ENCODE data around the gene LRATD1. TPM values are rescaled to one million over a fixed set of nuclear protein-coding genes. Genes with fewer than 3 reads are reported as not detected.
A peak's percentile ranks its signal among the peaks of the same experiment; 100 is the strongest.
"Not testable (repeated sequence)": the region's sequence is repeated elsewhere in the genome, so short reads cannot be mapped to it uniquely, and the experiment has no call there.

Gene LRATD1
- polyA plus RNA-seq, 3 donors from 2014 or later: not detected

DNA sequence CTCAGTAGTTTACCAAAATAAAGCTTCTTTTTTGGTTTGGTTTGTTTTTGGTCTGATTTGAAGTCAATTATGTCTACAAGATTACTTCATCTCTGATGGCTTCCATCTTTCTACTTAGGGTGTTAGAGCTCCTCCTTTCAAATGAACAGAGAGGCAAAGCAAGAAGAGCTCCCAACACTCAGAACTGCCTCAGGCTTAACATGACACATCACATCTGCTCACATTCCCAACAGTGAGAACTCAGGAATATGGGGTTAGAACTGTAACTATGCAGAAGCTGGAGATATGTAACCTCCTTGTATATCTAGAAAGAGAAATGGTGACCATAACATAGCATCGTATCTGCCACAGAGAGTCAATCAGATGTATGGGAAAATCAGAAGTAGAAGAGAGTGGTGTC is 11.4 kb upstream of the LRATD1 start:
- no peaks in the 10 kb centered on the region for H3K36me3 Mint-ChIP-seq
- DNase-seq: no peak
- no peak overlapping the region for H3K4me3 Mint-ChIP-seq
- peaks cover 0 to 22% (median 9%) of the 10 kb centered on the region in 6 donors for H3K9me3 Mint-ChIP-seq
- H3K27me3 Mint-ChIP-seq (ENCODE audit: low read depth in 3 of 3): peaks cover 1 to 3% (median 2%) of the 10 kb centered on the region in 3 donors
- H3K27ac Mint-ChIP-seq: no peak overlapping the region
- no peaks in the 10 kb centered on the region for H3K4me1 Mint-ChIP-seq

GRCh38 chr2:14621906-14622549 is 10.5 kb upstream of the LRATD1 start:
- Mint-ChIP-seq H3K27me3 (ENCODE audit: low read depth in 3 of 3) (peaks cover 1 to 3% (median 2%) of the 10 kb centered on the region in 3 donors), H3K9me3 (peaks cover 0 to 22% (median 9%) of the 10 kb centered on the region in 6 donors), H3K4me1 (no peaks in the 10 kb centered on the region), H3K27ac (no peak overlapping the region), H3K4me3 (no peak overlapping the region), H3K36me3 (no peaks in the 10 kb centered on the region)
- DNase-seq: no peak

DNA sequence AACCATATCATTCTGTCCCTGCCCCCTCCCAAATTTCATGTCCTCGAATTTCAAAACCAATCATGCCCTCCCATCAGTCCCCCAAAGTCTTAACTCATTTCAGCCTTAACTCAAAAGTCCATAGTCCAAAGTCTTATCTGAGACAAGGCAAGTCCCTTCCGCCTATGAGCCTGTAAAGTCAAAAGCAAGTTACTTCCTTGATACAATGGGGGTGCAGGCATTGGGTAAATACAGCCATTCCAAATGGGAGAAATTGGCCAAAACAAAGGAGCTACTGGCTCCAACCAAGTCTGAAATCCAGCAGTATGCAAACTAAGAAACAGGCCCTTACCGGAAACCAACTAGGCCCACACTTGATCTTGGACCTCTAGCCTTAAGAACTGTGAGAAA is 10.0 kb upstream of the LRATD1 start:
- H3K9me3 Mint-ChIP-seq: peaks cover 0 to 22% (median 9%) of the 10 kb centered on the region in 6 donors
- not testable (repeated sequence) for H3K4me3 Mint-ChIP-seq; H3K36me3 Mint-ChIP-seq; DNase-seq; H3K27ac Mint-ChIP-seq; H3K27me3 Mint-ChIP-seq (ENCODE audit: low read depth in 3 of 3); H3K4me1 Mint-ChIP-seq

DNA sequence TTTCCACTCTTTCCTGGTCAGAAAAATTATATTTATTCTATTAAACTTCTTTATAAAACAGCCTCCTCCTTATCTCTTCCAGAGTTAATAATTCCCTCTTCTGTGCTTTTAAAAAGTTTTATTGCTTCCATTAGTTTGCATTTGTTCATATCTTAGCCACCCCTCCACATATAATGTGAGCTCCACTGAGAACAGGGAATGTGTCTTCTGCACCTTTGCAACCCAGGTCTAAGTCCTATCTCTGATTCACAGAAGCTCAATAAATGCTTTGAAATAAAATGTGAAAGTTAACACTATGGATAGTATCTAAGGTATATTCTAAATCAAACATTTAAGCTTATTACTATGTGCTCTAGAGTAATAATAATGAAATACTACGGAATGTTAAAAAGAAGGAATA is 9.3 kb upstream of the LRATD1 start:
- no peaks in the 10 kb centered on the region for H3K4me1 Mint-ChIP-seq
- no peak overlapping the region for H3K27ac Mint-ChIP-seq
- DNase-seq: no peak
- peaks cover 0 to 19% (median 7%) of the 10 kb centered on the region in 6 donors for H3K9me3 Mint-ChIP-seq
- H3K27me3 Mint-ChIP-seq (ENCODE audit: low read depth in 3 of 3): peaks cover 1 to 8% (median 2%) of the 10 kb centered on the region in 3 donors
- H3K36me3 Mint-ChIP-seq: no peaks in the 10 kb centered on the region
- H3K4me3 Mint-ChIP-seq: no peak overlapping the region

DNA sequence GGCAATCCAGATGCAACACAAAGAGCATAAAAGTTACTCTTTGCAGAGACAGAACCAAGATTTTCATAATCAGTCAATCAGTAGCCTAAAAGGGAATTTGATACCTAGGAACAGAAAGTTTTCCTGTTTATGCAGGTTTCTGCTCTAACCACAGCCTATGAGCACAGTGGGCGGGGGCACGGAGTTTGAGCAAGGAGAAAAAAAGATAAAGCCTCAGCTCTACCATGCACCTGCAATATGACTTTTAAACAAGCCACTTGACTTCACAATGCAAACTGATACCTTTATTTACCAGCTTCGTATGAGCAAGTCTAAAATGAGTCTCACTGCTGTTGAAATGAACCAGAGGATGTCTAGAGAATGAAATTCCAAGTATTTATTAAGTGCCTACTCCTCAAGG is 5.6 kb upstream of the LRATD1 start:
- H3K4me3 Mint-ChIP-seq: no peak overlapping the region
- no peak overlapping the region for H3K27ac Mint-ChIP-seq

DNA sequence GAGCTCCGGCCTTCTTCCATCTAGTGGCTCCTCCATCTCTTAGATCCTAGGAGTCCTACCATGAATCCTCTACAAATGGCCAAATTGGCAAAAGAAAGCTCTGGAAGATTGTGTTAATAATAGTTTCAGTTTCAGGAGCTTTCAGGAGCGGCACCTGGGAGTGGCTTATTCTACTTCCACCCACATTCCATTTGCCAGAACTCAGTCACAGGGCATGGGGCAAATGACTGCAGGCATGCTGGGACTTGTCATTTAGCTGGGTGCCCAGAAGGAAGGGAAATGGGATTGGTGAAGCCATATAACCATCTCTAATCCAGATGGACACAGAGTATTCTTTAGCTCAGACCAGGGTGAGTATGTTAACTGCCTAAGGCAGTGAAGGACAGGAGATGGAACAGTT is 3.6 kb upstream of the LRATD1 start:
- no peak overlapping the region for H3K27ac Mint-ChIP-seq
- peaks cover 9 to 16% (median 10%) of the 10 kb centered on the region in 3 donors for H3K27me3 Mint-ChIP-seq (ENCODE audit: low read depth in 3 of 3)

More for the DNA sequence above, 5.6 kb upstream of the LRATD1 start:
- H3K36me3 Mint-ChIP-seq: no peaks in the 10 kb centered on the region
- H3K9me3 Mint-ChIP-seq: peaks cover 0 to 12% (median 7%) of the 10 kb centered on the region in 6 donors
- peaks cover 8 to 10% (median 9%) of the 10 kb centered on the region in 3 donors for H3K27me3 Mint-ChIP-seq (ENCODE audit: low read depth in 3 of 3)
- no peaks in the 10 kb centered on the region for H3K4me1 Mint-ChIP-seq
- no peak for DNase-seq

GRCh38 chr2:14631406-14632040 is 994 bp upstream of the LRATD1 start:
- Mint-ChIP-seq H3K36me3 (peaks cover 0 to 7% (median 0%) of the 10 kb centered on the region in 3 donors), H3K4me1 (no peaks in the 10 kb centered on the region), H3K9me3 (peaks cover 3 to 19% (median 10%) of the 10 kb centered on the region in 6 donors), H3K4me3 (no peak overlapping the region), H3K27me3 (ENCODE audit: low read depth in 3 of 3) (peaks cover 14 to 21% (median 16%) of the 10 kb centered on the region in 3 donors), H3K27ac (no peak overlapping the region)
- no peak for DNase-seq

More for the DNA sequence above, 3.6 kb upstream of the LRATD1 start:
- Mint-ChIP-seq H3K9me3 (peaks cover 0 to 10% (median 8%) of the 10 kb centered on the region in 6 donors), H3K4me3 (no peak overlapping the region), H3K36me3 (no peaks in the 10 kb centered on the region), H3K4me1 (no peaks in the 10 kb centered on the region)
- DNase-seq: no peak

- peaks cover 0 to 11% (median 0%) of the 10 kb centered on the region in 3 donors for H3K36me3 Mint-ChIP-seq
- no peak for DNase-seq
- peaks cover 3 to 19% (median 13%) of the 10 kb centered on the region in 6 donors for H3K9me3 Mint-ChIP-seq
- no peaks in the 10 kb centered on the region for H3K4me1 Mint-ChIP-seq
- no peak overlapping the region for H3K27ac Mint-ChIP-seq
- peak overlapping the region in 1 of 5 donors; percentile 6 for H3K4me3 Mint-ChIP-seq
- H3K27me3 Mint-ChIP-seq (ENCODE audit: low read depth in 3 of 3): peaks cover 20 to 23% (median 22%) of the 10 kb centered on the region in 3 donors
Measured at GRCh38 chr2:14633061-14633460, 544 bp downstream of the LRATD1 start.

DNA sequence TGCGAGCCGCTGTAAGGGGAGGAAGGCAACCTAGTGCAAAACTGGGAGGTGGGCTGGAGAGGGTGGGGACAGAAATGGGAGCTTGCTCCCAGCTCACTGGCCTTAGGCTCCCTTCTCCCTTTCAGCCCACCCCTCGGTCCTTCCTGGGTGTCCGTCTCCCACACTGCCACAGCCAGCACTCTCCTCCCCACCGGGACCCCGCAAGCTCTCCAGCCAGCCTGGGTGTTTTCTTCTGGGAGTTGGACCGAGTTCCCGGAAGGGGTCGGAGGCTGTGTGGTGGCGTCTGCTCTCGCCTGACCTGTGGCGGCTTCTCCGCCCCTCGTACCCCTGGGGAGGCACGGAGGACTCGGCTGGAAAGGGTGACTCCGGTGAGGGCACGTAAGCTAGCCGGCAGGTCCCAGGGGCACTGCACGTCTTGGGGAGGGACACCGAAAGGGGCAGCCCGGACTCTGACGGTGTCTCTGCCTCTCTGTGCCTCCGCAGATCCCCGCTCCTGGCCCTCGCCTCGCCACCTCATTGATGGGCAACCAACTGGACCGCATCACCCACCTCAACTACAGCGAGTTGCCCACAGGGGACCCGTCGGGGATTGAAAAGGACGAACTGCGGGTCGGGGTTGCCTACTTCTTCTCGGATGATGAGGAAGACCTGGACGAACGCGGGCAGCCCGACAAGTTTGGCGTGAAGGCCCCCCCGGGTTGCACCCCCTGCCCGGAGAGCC is 1.1 kb downstream of the LRATD1 start:
- peaks cover 20 to 23% (median 22%) of the 10 kb centered on the region in 3 donors for H3K27me3 Mint-ChIP-seq (ENCODE audit: low read depth in 3 of 3)
- H3K36me3 Mint-ChIP-seq: peaks cover 0 to 11% (median 0%) of the 10 kb centered on the region in 3 donors
- H3K27ac Mint-ChIP-seq: no peak overlapping the region
- DNase-seq: no peak
- H3K4me1 Mint-ChIP-seq: no peaks in the 10 kb centered on the region
- H3K9me3 Mint-ChIP-seq: peaks cover 3 to 19% (median 12%) of the 10 kb centered on the region in 6 donors
- peak overlapping the region in 1 of 5 donors; percentile 6 for H3K4me3 Mint-ChIP-seq

DNA sequence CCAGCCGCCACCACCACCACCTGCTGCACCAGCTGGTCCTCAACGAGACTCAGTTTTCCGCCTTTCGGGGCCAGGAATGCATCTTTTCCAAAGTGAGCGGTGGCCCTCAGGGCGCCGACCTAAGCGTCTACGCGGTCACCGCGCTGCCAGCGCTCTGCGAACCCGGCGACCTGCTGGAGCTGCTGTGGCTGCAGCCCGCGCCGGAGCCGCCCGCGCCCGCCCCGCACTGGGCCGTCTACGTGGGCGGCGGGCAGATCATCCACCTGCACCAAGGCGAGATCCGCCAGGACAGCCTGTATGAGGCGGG is 1.6 kb downstream of the LRATD1 start:
- Mint-ChIP-seq H3K36me3 (peaks cover 0 to 11% (median 0%) of the 10 kb centered on the region in 3 donors), H3K9me3 (peaks cover 3 to 21% (median 11%) of the 10 kb centered on the region in 6 donors), H3K4me3 (no peak overlapping the region), H3K27me3 (ENCODE audit: low read depth in 3 of 3) (peaks cover 19 to 20% (median 19%) of the 10 kb centered on the region in 3 donors), H3K4me1 (no peaks in the 10 kb centered on the region), H3K27ac (no peak overlapping the region)
- no peak for DNase-seq

DNA sequence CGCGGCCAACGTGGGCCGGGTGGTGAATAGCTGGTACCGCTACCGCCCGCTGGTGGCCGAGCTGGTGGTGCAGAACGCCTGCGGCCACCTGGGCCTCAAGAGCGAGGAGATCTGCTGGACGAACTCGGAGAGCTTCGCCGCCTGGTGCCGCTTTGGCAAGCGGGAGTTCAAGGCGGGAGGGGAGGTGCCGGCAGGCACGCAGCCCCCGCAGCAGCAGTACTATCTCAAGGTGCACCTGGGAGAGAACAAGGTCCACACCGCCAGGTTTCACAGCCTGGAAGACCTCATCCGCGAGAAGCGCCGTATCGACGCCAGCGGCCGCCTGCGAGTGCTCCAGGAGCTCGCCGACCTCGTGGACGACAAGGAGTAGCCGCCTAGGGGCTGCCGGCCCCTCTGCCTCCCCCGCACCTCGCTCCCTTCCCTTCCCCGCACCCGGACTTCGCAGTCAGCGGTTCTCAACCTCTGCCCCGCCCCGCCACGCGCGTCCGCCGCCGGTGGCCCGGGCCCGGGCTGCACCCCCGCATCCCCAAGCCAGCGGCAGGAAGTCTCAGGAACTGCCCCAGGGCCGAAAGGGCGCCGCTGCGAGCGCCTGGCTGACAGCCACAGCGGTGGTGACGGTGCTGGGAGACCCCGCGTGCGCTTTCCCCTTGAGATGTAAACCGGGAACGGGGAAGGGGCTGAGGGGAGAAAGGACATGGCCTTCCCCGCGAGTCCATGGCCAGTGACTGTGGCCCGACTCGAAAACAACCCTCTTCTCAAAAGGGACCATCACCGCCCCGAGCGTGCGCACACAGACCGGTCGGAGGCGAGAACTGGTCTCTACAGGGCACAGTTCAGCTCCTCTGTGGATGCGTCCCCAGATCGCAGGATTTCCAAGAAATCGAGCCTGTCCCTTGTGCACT is 2.2 kb downstream of the LRATD1 start:
- Mint-ChIP-seq H3K27ac (no peak overlapping the region), H3K27me3 (ENCODE audit: low read depth in 3 of 3) (peaks cover 19 to 20% (median 19%) of the 10 kb centered on the region in 3 donors), H3K4me1 (no peaks in the 10 kb centered on the region), H3K36me3 (peaks cover 0 to 11% (median 0%) of the 10 kb centered on the region in 3 donors), H3K4me3 (no peak overlapping the region), H3K9me3 (peaks cover 3 to 23% (median 10%) of the 10 kb centered on the region in 6 donors)
- no peak for DNase-seq

GRCh38 chr2:14635391-14635871 is 2.9 kb downstream of the LRATD1 start:
- peaks cover 19% of the 10 kb centered on the region in 3 donors for H3K27me3 Mint-ChIP-seq (ENCODE audit: low read depth in 3 of 3)
- peaks cover 3 to 23% (median 10%) of the 10 kb centered on the region in 6 donors for H3K9me3 Mint-ChIP-seq
- peaks cover 0 to 11% (median 0%) of the 10 kb centered on the region in 3 donors for H3K36me3 Mint-ChIP-seq
- H3K4me1 Mint-ChIP-seq: no peaks in the 10 kb centered on the region
- H3K4me3 Mint-ChIP-seq: no peak overlapping the region
- no peak for DNase-seq
- no peak overlapping the region for H3K27ac Mint-ChIP-seq

- H3K4me1 Mint-ChIP-seq: no peaks in the 10 kb centered on the region
- no peak overlapping the region for H3K27ac Mint-ChIP-seq
- peaks cover 11 to 13% (median 12%) of the 10 kb centered on the region in 3 donors for H3K27me3 Mint-ChIP-seq (ENCODE audit: low read depth in 3 of 3)
- H3K4me3 Mint-ChIP-seq: no peak overlapping the region
- DNase-seq: no peak
- H3K9me3 Mint-ChIP-seq: peaks cover 0 to 14% (median 7%) of the 10 kb centered on the region in 6 donors
- peaks cover 0 to 11% (median 0%) of the 10 kb centered on the region in 3 donors for H3K36me3 Mint-ChIP-seq
Measured at GRCh38 chr2:14638488-14638887, 6.0 kb downstream of the LRATD1 start.
